HG02870 (cell line): ENCODE measurements around the gene NKD2.

ENCODE experiments used
- ATAC-seq: cut with Tn5 transposase; IDR thresholded peaks from one replicate; pipeline ENCODE4 v1.9.1; 2021; ENCODE audit warnings: mild to moderate bottlenecking, moderate library complexity; ENCODE audit not compliant: unreplicated experiment

NKD2 gene

DNA sequence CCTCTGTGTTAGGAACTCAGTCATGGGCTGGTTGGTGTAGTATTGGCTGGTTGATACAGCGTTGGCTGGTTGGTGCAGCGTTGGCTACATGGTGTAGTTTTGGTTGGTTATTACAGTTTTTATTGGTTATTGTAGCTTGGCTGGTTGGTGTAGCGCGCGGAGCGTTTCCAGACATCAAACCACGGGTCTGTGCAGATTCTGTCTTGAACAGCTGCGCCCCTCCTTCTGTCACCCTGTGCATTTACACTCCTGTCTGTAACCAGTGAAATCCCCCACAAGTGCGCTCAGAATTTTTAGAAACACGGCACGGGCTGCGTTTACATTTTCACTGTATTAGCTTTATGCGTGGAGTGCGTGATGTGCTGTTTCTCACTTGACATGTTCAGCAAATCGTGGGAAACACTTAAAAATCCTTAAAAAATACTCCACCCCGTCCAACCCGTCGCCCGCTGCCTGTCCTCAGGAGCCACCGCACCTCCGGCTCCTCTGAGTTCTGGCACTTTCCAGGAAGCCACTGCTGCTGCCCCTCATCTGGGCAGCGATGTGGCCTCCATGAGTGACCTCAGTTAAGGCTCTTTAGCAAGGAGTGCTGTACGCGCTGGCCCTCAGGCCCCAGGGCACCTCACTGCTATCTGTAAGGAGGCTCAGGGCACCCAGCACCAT lies 20.8 kb downstream of the NKD2 start:
- no peak for ATAC-seq

DNA sequence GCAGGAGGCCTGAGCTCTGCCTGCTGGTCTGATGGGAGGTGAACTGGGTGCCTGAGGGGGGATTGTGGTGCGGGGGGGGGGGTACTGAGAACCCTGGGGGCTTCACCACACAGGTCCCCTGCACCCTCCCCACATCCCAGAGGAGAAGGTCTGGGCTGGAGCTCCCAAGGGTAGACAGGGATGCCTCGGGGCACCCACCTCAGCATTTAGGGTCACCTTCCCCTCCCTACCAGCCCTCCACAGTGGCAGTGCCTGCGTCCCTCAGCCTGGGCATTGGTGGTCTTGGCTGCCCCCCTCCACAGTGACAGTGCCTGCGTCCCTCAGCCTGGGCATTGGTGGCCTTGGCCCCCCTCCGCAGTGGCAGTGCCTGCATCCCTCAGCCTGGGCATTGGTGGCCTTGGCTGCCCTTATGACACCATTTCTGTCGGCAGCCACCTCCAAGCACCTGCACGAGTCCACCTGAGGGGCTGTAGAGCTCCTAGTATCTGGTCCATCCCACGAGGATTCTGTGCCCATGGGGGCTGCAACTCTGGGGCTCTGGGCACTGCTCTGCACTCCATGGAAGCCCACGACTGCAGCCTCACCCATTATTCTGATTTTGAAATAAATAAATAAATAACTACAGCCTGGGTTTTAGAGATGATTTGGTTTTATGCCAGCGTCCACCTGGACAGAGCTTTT lies 21.5 kb downstream of the NKD2 start:
- ATAC-seq = no peak

DNA sequence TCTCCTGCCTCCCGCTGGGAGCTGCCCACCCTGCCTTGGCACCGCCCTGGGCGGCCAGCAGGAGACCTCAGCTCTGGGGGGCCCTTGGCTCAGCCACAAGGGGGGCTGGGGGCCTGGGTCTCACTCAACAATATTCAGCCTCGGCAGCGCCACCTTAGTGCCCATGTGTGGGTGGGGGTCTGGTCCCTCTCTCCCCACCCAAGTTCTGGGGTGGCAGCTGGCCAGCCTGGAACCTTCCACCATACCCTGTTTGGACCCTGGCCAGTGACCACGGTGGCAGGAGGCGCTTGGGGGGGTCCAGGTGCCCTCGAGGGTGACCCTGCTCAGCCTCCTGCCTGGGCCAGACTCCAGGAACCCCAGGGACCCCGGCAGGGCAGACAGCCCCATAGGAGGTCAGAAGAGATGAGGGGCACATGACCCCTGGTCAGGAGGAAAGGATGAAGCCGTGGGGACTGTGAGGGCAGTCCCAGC lies 22.2 kb downstream of the NKD2 start:
- no peak for ATAC-seq

DNA sequence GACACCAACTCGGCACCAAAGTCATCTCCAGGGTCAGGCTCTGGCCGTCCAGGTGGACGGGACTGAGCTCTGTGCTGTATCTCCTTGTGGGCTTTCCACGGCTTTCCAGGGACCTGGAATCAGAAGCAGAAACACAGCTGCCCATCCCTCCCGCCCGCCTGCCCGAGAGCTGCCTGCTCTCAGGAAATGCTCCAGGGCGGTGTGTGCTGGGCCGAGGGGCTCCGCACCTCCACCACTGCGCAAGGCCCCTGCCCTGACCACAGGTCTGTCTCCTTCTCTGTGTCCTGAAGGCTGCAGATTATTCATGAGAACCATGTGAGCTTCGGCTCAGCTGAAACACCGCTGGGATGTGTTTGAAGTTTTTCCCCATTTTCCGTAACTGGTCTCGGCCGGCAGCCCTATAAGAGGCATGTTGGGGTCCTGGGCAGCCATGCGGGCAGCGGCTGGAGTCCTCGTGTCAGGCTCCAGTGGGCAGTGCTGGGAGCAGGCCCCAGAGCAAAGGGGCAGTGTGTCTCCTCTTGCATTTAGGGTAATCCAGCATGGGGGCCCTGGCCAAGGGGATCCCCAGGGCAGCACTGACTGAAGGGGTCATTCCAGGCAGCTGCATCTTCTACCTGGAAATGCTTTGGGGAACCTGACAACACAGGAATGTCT lies 22.8 kb downstream of the NKD2 start:
- ATAC-seq = no peak

DNA sequence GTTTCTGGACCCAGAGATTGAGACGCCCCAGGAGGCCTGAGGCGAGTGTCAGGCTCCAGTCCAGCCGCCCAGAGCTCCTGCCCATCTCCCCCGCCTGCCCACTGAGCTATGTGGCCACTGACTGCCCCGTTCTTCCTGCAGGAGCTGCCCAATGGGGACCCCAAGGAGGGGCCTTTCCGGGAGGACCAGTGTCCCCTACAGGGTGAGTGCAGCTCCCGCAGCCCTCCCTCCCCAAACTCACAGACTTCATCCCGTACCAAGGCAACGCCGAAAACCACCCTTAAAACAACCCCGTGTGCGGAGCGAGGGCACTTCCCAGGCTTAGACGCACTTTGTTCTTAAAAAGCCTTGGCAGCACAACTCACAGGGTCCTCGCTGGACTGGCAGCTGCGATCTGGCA lies 23.4 kb downstream of the NKD2 start:
- no peak for ATAC-seq

DNA sequence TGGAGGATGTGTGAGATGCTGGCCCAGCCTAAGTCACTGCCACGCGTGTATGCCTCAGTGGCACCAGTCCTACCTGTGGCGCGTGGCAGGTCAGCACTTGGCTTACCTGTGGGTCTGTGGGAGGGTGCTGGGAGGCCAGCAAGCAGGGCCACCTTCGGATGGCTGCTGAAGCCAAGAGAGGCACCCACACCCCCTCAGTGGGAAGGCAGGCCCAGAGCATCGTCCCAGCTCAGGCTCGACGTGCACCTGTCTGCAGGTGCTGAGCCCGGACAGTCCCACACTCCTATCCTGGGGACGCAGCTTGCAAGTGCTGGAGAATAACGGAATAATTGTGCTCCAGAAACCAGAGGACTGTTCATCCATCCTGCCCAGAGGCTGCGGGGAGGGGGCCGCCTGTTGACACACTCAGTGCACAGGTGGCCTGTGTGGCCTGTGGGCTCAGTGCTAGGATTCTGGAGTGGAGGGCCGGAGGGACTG lies 24.0 kb downstream of the NKD2 start:
- no peak for ATAC-seq

DNA sequence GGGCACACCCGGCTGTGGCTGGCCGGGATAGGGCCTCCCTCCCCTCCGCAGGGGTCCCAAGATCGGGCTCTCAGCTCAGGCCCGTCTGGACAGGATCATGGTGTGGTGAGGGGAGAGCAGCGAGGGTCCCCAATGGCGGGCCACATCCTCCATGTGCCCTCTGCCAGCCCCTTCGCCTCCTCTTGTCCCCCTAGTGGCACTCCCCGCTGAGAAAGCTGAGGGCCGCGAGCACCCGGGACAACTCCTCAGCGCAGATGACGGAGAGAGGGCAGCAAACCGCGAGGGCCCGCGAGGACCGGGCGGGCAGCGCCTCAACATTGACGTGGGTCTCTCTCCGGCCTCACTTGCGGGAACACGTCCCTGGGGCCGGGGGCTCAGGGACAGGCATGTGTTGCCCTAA lies 24.6 kb downstream of the NKD2 start:
- ATAC-seq = no peak

DNA sequence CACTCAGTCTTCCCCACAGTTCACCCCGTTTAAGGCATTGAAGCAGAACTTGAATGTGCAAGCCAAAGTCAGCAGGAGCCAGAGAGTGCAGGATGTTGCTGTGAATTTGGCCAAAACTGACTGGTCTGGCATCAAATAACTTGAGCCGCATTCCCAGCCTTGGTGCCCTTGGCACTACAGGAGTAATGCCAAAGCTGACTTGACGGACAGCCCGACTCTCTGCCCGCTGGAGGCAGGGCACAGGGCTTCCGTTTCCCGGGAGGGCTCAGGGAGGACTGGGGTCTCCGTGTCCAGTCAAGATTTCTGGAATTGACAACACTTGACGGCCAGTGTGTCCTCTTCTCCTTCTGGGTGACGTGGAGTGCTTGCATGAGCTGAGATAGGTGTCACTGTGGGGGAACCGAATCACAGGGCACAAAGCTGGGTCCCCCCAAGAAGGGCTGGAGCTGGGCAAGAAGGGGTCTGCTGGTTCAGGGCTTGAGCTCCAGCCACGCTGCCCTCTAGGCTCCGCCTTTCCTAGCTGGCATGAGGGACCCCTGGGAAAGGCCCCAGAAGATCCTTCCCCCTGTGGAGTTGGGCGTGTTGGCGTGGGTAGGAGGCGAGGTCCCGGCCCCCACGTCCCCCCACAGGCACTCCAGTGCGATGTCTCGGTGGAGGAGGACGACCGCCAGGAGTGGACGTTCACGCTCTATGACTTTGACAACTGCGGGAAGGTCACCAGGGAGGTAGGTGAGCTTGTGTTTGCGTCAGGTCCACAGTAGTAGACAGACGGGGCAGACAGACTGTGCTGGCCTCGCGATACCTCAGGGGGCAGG lies 25.2 kb downstream of the NKD2 start:
- ATAC-seq = no peak

DNA sequence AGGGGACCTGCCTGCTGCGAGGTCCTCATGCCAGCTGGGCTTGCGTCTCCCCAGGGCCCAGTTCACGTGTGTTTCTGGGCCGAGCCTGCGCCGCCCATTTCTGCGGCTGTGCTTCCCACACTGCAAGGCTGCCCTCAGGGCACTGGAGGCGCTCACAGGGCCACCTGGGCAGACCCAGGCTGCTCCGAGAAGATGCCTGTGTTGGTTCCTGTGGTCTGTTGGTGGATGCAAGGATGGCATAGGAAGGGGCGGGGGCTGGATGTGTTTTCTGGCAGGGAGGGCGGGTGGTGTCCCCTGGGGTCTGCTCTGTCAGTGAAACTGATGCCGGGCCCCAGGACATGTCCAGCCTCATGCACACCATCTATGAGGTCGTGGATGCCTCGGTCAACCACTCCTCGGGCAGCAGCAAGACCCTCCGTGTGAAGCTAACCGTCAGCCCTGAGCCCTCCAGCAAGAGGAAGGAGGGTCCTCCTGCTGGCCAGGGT lies 25.9 kb downstream of the NKD2 start:
- ATAC-seq = no peak

DNA sequence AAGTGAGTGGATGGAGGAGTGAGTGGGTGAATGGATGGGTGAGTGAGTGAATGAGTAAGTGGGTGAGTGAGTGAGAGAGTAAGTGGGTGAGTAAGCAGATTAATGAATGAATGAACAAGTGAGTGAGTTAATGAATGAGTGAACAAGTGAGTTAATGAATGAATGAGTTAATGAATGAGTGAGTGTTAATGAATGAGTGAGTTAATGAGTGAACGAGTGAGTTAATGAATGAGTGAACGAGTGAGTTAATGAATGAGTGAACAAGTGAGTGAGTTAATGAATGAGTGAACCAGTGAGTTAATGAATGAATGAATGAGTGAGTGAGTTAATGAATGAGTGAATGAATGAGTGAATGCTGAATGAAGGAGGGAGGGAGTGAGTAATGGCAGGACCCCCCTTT lies 26.4 kb downstream of the NKD2 start:
- ATAC-seq = no peak

DNA sequence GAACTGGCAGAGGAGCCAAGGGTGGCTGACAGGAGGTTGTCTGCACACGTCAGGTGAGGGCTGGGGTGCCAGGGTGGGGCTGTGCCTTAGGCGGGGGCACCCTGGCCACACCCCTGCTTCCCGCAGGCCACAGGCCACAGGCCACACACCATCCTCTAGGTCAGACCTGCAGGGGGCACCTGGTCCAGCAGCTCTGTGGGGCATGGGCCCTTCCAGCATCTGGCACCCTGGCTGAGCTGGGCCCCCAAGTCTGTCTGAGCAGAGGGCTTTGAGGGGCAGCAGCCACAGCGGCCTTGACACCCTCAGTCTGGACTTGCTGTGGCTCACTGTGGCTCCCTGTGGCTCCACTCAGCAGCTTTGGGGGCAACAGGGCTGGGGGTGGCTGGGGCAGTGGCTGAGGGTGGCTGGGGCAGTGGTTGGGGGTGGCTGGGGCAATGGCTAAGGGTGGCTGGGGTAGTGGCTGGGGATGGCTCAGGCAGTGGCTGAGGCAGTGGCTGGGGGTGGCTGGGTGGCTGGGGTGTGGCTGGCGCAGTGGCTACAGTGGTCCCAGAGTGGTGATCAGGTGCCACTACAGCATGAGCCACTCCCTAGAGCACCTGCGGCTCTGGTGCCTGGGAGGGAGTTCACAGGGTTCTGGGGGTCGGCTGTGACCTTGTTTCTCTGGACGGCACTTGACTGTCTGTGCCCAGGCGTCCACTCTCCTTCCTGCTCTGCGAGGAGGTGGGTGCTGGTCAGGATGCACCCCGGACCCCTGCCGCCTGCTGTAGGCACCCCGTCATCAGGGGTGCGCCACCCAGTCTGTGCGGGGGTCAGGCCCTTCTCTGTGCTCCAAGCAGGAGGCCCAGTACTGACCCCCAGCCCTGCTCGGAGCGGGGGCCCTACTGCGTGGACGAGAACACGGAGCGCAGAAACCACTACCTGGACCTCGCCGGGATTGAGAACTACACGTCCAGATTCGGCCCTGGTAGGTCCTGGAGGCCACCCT lies 27.1 kb downstream of the NKD2 start:
- no peak for ATAC-seq

DNA sequence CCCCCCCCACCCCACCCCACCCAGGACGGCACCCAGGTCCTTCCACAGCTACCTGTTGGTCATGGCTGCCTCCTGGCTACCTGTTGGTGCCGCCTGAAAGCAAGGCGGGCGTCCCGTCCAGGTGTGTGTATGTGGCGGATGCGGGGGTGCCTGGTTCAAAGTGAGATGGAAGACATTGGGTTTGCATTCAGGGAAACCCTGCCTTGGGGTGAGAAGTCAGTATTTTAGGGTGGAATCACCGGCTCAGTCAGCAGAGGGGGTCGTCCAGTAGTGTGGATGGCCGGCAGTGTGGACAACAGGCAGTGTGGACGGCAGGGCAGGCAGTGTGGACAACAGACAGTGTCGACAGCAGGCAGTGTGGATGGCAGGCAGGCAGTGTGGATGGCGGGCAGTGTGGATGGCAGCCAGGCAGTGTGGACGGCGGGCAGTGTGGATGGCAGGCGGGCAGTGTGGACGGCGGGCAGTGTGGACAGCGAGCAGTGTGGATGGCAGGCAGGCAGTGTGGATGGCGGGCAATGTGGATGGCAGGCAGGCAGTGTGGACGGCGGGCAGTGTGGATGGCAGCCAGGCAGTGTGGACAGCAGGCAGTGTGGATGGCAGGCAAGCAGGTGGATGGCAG lies 28.0 kb downstream of the NKD2 start:
- no peak for ATAC-seq

DNA sequence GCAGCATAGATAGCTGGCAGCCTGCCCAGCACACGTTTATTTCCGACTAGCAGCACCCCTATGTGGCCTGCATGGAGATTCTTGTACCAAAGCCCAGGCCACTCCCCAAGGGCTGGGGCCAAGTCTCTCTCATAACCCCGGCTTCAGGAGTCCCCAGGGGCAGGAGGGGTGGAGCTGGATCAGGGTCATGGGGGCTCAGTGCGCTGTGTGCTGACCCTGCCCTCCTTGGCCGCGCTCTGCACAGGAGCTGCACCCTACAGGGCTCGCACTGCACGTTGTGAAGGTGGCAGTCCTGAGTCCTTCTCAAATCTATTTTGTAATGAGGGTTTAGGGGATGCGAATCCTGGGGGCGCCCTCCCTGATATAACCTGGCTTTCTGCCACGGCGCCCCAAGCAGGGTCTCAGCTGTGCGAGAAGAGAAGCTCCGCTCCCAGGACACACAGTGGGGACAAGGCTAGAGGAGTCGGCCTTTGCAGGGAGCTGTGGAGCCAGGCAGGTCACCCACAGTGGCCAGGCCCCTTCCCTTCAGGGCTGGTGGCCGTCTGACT lies 28.6 kb downstream of the NKD2 start:
- ATAC-seq = no peak

DNA sequence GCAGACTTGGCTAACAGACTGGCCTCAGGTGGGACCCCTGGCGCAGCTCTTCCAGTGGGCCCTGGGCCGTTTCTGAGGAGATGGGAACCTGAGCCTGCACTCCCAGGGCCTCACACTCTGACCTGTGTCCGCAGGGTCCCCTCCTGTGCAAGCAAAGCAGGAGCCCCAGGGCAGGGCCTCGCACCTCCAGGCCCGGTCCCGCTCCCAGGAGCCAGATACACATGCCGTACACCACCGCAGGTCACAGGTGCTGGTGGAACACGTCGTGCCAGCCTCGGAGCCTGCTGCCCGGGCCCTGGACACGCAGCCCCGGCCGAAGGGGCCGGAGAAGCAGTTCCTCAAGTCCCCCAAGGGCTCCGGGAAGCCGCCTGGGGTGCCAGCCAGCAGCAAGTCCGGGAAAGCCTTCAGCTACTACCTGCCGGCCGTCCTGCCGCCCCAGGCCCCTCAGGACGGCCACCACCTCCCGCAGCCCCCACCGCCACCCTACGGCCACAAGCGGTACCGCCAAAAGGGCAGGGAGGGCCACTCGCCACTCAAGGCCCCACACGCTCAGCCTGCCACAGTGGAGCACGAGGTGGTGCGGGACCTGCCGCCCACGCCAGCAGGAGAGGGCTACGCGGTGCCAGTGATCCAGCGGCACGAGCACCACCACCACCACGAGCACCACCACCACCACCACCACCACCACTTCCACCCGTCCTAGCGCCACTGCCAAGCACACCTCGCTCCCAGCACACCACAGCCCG lies 29.2 kb downstream of the NKD2 start:
- ATAC-seq = no peak

DNA sequence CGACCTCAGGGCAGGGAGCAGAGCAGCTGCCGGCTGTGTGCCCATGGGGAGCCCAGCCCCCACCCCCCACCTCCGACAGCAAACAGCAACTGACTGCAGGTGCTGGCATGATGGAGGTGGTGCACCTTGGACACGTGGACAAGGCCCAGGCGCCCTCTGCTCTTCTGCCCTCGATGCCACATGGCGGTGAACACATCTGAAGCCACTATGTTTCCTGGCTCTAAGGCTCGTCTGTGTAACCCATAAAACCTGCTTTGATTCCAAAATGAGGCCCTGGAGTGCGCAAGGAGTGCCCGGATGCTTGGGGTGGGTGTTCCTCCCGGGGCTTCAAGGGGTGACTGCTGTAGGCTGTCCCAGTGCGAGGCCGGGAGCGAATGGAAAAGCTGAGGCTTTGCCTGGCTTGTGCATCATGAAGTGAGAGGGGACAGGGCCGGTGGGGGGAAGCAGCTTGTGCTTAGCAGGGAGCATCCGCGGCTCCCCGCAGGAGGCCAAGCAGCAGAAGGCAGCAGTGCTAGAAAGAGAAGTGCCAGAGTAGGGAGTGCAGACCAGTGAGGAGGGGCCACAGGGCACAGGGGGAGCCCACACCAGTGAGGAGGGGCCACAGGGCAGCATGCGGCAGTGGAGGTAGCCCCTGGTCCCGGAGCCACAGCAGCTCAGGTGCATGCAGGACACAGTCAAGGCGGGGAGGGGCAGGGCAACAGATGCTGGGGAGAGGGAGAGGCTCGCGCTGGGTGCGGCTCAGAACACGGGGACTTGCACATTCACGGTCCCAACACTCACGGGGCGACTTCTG lies 30.0 kb downstream of the NKD2 start:
- no peak for ATAC-seq

DNA sequence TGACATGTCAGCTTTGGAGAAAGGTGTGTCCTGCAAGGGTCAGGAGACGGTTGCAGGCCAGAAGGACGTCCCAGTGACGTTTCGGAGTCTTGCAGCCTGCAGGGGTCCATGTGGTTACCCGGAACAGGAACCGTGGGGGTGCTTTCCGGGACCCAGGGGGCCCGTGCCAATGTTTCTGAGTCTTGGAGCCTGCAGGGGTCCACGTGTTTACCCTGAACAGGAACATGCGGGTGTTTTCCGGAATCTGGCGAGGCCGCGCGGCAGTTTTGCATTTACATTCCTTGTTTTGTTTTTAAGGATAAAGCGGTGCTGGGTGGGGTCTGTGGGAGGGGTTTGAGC lies 30.6 kb downstream of the NKD2 start:
- ATAC-seq = no peak

DNA sequence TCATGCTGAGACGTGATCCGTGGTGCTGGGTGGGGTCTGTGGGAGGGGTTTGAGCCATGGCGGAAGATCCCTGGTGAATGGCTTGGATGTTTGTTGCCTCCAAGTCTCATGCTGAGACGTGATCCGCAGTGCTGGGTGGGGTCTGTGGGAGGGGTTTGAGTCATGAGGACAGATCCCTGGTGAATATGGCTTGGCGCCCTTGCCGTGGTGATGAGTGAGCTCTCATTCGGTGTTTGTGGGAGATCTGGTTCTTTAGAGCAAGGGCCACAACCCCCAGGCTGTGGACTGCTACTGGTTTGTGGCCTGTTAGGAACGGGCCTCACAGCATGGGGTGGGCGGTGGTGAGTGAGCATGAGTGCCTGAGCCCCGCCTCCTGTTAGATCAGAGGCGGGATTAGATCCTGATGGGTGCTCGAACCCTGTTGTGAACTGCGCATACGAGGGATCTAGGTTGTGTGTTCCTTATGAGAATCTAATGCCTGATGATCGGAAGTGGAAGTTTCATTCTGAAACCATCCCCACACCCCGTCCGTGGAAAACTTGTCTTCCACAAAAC lies 31.2 kb downstream of the NKD2 start:
- no peak for ATAC-seq

DNA sequence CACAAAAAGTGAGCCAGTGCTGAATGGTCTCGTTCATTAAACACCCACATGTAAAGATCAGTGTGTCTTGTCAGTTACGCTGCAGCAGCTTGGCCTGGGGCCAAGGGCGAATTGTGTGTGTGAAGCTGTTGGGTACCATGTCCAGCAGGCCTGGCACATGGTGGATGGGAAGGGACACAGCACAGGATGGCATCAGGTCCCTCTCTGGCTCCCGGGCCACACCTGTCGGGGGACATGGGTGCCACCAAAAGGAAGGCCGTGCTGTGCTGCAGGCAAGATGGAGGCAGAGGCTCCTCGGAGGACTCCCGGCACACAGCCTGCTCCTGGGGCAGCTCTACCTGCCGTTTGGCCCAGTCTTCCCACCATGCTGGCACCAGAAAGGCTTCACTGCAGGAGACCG lies 32.0 kb downstream of the NKD2 start:
- ATAC-seq = no peak
